ENCODE data around the gene RAB11FIP3. TPM values are rescaled to one million over a fixed set of nuclear protein-coding genes. Genes with fewer than 3 reads are reported as not detected.
"Not testable (repeated sequence)": the region's sequence is repeated elsewhere in the genome, so short reads cannot be mapped to it uniquely, and the experiment has no call there.

Gene RAB11FIP3, protein sequence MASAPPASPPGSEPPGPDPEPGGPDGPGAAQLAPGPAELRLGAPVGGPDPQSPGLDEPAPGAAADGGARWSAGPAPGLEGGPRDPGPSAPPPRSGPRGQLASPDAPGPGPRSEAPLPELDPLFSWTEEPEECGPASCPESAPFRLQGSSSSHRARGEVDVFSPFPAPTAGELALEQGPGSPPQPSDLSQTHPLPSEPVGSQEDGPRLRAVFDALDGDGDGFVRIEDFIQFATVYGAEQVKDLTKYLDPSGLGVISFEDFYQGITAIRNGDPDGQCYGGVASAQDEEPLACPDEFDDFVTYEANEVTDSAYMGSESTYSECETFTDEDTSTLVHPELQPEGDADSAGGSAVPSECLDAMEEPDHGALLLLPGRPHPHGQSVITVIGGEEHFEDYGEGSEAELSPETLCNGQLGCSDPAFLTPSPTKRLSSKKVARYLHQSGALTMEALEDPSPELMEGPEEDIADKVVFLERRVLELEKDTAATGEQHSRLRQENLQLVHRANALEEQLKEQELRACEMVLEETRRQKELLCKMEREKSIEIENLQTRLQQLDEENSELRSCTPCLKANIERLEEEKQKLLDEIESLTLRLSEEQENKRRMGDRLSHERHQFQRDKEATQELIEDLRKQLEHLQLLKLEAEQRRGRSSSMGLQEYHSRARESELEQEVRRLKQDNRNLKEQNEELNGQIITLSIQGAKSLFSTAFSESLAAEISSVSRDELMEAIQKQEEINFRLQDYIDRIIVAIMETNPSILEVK
- total RNA-seq (2014; rRNA removed; shearing (Covaris generic)) = 6.5 and 10.1 TPM in 2 replicates

DNA sequence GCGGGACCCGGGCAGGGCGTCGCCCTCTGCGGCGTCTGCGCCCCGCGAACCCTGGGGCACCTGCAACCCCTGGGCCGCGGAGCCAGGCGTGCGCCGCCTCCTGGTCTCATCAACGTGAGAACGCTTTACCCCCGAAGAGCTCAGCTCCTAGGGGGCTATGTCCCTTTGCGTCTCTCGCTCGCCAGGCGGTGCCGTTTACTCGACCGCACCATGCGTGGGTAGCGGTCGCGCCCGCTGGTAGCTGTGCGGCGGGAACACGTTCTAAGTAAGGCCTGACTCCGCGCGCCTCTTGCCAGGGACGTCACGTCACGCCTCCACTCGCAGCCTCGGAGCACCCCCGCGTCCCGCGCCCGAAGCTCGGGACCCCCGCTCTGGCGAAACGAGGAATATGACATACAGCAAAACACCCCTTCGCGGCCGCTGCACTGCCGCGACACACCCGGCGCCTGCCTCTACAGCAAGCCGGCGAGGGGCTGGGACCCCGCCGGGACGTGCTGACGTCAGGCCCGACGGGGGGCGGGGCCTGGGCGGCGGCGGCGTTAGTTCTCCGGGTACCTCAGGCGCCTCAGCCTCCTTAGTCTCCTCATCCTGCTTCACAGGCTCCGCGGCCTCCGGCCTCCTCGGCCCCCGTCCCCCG lies at the start of gene RAB11FIP3:
Gene RAB11FIP3 (plus strand): TSS at position 568 of the 637 bp plus-strand sequence. CDS start 358 bp downstream, outside the sequence.
- peak; percentile 75 for DNase-seq (ENCODE audit: low read depth)

DNA sequence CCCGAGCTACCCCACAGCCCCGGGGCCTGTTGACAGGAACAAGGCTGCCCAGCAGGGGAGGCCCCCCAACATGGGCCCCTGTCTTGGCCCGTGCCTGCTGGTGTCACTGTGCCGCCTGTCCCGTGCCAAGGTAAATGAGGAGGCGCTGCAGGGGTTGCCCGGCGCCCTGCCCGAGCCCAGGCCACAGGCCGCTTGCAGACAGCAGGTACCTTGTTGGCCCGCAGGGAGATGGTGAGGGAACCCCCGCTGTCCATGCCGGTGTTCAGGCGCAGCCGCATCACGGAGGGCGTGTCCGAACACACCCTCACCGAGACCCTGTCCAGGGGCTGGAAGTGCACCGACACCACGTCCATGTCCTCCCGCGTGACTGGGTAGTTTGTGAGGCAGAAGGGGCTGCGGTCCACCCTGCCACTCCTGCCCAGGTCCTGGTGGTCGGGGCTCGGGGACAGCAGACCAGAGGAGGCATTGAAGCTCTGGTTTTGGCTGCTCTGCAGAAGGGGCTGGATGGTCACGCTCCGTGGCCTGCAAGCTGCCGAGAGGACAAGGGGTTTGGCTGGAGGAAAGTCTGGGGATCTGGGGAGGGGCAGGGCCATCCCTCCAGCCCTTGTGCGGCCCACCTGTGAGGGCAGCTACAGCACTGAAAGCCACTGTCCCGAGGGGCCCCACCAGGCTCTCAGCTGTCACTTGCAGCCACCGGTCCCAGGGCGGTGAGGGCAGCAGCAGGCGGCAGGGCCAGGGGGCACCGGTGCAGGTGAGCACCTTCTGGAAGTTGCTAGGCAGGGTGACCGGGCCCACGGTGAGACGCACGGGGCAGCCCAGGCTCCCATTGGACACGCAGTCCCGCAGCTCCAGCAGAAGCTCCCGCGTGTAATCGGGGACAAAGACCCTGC lies 49.3 kb upstream of the RAB11FIP3 start:
- DNase-seq (ENCODE audit: low read depth) = no peak

DNA sequence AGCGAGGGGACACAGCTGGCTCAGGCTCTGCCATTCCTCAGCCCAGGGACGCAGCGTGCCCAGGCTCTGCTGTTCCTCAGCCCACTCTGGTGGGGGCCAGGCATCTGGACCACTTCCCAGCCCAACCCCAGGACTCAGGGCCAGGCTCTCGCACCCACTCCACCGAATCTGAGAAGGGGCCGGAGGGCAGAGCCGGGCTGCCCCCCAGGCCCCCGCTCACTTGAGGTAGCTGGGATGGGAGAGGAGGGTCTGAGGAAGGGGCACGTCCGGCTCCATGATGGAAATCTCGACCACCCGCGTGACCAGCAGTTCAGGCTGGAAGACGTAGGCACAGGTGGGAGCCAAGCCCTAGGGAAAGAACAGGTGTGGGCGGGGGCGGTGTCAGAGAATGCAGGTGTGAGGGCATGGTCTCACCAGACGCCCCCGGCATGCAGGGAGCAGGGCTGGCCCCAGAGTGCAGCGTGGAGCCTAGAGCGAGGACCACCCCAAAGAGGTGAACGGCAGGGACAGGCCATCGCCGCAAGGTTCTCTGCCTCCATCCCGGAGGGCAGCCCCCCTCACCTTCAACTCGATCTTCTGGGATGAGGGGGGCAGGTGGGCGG lies 48.5 kb upstream of the RAB11FIP3 start:
- DNase-seq (ENCODE audit: low read depth) = no peak

DNA sequence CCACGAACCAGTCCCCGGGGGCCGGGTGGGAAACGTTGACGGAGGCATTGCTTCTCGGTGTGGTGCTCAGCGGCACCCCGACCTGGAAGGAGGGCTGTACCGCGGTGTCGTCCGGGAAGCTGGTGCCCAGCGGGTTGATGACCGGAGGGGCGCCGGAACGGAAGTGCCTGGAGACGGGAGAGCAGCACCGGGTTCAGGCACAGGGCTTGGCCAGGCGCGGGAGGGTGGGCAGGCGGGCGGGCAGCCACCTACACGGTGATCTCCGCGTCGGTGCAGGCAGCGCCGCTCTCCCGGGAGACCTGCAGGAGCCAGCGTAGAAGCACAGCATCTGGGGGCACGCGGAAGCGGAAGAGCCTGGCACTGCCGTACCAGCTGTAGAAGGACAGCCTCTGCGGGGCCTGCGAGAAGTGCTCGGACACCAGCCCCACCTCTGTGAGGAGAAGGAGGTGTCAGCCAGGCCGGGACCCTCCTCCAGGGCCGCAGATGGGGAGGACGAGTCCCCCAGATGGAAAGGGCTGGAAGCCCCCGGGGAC lies 48.0 kb upstream of the RAB11FIP3 start:
- no peak for DNase-seq (ENCODE audit: low read depth)

DNA sequence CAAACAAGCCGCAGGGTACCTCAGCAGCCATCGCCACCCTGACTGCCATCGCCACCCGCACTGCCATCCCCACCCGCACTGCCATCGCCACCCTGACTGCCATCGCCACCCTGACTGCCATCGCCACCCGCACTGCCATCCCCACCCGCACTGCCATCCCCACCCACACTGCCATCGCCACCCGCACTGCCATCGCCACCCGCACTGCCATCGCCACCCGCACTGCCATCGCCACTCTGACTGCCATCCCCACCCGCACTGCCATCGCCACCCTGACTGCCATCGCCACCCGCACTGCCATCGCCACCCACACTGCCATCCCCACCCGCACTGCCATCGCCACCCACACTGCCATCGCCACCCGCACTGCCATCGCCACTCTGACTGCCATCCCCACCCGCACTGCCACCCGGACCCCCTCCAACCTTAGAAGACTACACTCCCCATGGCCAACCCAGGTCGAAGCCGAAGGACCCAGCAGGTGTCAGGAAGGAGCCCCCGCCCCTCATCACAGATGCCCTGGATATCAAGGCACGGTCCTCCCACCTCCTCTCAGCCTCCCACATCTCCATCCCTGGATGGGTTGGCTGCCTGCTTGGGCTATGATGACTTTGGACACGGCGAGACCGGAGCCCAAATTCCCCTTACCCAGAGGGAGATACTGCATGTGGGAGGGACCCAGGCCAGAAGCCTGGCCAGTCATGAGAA lies 47.2 kb upstream of the RAB11FIP3 start:
- not testable (repeated sequence) for DNase-seq (ENCODE audit: low read depth)

DNA sequence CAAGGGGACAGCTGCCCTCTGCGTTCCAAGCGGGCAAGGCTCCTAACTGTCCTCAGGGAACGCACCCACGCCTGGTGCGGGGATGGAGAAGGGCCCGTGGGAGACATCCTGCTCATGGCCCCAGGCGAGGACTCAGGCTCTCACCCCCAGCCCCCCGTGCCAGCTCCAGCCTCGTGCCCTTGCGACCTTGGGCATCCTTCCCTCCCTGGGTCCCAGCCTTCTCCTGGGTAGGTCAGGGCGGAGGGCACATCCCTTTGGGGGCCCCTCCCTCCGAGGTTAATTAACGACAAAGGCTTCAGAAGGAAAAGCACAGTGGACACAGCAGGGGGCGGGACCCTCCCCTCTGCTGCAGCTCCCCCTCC lies 46.6 kb upstream of the RAB11FIP3 start:
- DNase-seq (ENCODE audit: low read depth) = no peak

DNA sequence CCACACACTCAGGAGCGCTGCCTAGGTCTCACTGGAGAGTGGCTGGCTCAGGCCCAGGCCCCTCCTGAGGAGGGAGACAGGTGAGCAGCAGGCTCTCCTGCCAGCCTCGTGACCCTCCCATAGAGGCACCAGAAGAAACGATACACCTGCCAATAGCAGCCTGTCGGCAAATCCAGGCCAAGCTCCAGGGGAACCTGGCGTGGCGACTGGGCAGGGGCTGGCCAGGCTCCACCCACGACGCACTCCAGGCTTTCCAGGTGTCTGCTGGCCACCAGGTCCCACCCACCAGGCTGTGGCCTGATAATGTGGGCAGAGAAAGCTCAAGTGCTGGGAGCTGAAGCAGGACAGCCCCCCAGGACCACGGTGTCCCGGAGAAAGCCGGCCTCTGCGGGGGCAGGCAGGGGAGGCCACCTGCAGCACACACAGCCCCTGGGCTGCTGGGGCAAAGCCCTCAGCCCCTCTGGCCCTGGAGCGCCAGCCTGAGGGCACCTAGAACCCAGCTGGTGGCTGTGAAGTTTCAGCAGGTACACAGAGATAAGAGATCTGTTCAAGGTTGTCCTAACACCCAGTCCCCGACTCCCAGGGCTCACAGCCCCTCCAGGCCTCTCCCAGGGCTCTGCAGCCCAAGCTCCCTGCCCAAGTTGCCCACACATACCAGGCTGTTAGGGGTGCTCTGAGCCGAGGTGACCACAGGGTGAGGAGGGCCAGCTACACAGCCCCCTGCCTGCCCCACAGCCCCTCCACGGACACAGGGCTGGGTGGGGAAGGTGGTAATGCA lies 46.1 kb upstream of the RAB11FIP3 start:
- DNase-seq (ENCODE audit: low read depth) = no peak

DNA sequence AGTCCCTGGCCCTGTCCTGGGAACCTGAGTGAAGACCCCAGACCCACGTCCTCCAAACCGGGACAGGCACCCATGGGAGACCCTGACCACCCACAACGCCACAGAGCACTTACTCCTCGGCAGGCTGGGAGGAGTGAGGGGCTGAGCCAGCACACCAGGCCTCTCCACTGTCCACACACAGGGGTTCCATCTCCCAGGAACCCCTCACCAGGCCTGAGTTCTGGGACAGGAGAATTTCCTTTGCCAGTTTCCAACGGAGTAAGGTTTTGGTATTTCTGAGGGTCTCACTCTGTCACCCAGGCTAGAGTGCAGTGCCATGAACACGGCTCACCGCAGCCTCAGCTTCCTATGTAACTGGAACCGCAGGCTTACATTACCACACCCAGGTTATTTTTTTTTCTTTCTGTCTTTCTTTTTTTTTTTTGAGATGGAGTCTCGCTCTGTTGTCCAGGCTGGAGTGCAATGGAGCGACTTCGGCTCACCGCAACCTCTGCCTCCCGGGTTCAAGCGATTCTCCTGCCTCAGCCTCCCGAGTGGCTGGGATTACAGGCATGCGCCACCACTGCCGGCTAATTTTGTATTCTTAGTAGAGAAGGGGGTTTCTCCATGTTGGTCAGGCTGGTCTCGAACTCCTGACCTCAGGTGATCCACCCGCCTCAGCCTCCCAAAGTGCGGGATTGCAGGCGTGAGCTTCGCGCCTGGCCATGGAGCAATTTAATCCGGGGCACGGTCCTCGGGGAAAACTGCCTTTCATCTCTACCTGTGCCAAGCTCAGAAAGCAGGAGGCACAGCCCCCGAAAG lies 45.3 kb upstream of the RAB11FIP3 start:
- no peak for DNase-seq (ENCODE audit: low read depth)

DNA sequence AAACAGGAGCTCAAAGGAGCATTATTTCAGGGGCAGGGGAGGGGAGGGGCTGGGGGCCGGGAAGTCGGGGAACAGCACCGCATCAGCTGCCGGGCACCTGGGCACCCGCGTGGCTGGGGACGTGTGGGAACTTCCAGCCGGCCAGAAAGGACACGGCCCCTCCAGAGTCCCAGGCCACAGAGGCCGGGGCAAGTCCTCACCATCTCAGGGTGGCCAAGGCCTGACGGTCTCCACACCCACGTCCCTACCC lies 44.8 kb upstream of the RAB11FIP3 start:
- peak; percentile 13 for DNase-seq (ENCODE audit: low read depth)

DNA sequence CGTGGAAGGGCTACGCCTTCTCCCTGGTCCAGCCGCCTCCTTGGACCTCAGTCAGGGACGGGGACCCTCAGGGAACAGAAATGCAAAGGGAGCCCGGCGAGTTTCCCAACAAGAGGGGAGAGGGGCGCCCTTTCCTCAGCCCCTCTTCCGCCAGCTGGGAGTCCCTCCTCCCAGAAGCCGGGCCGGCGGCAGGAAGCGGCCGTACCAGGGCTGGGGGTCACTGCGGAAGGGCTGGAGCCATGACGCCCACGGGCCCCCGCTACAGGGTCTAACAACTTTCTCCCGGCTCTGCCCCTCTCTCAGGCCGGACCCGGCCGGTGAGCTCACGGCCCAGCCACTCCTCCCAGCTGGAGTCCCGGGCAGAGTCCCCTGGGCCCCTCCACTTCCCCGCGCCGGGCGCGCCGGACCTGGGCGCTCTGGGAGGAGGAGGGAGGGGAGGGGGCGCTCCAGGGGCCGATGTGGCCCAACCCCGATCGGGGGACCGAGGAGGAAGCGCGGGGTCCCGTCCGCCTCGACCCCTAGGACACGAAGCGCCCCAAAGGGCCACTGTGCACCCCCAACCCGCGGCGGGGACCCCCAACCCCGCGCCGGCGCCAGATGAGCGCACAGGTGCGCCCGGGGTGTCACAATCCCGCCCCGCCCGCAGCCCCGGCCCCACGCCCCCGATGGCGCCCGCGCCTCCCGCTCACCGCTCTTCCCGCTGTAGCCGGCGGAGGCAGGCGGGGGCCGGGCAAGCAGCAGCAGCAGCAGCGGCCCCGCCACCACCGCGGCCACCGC lies 44.2 kb upstream of the RAB11FIP3 start:
- no peak for DNase-seq (ENCODE audit: low read depth)

DNA sequence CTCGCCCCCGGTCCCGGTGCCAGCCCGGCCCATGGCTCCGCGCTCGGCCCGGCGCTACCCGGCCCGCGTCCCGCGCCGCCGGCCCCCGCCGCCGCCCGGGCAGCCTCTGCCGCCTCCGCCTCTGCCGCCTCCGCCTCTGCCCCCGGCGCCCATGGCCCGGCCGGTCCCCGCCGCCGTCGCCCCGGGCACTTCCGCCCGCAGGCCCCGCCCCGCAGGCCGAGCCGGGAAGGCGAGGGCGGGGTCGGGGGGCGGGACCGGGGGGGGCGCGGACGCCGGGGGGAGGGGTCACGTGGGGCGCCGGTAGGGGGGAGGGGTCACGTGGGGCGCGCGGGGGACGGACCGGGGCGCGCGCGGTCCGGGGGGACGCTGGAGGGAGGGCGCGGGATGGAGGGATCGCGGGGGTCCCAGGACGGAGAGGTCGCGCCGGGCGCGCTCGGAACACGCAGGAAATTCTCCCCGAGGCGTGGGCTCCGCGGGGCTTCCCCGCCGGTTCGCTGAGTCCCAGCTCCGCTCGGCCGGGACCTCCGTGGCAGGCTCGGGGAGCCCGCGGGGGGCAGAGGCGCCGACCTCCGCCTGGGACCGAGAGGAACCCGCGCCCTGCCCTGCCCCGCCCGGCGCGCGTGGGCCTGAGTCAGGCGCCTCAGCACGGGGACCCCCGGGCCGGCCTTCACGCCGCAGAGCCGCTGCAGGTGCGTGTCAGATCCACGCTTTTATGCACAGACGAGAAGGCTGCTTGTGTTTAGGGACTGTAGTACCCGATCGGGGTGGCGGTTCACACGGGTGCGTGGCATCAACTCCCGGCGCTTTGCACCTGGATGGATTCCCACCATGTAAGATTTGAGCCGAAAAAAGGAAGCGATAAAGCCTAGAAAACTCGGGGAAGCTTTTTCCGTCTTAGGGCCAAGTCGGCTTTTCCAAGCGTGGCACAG lies 43.4 kb upstream of the RAB11FIP3 start, which contains the start of gene PGAP6:
Gene PGAP6 (minus strand): TSS at position 190 of the 929 bp plus-strand sequence. CDS start 157 bp downstream, at position 33.
- DNase-seq (ENCODE audit: low read depth) = peak; percentile 49

DNA sequence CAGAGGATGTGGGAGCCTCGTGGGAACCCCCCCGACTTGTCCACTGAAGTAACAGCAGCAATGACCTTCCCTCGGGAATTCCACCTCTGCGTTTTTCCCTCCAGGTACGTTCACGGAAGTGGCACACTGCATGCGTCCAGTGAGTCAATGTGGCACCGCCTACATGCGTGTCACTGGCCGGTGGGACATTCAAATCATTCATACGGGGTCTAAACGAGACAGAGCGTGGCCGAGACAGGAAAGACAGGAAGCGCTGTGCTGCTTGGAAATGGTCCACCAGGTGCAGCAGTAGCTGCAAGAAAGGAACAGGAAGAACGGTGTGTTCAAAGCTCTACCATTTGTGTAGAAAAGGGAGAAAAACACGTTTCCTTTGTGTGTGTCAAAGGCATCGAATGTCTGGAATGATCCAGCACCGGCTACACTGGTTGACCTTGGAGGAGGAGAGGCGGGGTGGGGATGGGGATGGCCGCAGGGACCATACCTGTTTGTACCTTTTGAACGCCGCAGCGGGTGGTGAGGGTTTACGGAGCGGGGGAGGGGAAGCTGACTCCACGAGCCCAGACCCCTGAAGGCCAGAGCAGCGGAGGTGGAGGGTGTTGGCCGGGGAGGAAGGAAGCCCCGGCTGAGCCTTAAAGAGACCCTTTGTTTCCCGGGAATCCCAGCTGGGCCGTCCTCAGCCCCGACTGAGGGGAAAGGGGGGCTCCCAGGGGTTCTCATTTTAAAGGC lies 42.0 kb upstream of the RAB11FIP3 start:
- no peak for DNase-seq (ENCODE audit: low read depth)

DNA sequence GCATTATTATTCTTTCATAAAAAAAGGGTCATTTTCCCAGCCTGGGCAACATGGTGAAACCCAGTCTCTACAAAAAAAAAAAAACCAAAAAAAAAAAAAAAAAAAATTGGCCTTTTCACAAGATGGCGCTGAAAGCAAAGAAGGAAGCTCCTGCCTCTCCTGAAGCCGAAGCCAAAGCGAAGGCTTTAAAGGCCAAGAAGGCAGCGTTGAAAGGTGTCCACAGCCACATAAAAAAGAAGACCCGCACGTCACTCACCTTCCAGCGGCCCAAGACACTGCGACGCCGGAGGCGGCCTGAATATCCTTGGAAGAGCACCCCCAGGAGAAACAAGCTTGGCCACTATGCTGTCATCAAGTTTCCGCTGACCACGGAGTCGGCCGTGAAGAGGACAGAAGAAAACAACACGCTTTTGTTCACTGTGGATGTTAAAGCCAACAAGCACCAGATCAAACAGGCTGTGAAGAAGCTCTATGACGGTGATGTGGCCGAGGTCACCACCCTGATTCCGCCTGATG lies 38.8 kb upstream of the RAB11FIP3 start:
- DNase-seq (ENCODE audit: low read depth) = peak; percentile 59

DNA sequence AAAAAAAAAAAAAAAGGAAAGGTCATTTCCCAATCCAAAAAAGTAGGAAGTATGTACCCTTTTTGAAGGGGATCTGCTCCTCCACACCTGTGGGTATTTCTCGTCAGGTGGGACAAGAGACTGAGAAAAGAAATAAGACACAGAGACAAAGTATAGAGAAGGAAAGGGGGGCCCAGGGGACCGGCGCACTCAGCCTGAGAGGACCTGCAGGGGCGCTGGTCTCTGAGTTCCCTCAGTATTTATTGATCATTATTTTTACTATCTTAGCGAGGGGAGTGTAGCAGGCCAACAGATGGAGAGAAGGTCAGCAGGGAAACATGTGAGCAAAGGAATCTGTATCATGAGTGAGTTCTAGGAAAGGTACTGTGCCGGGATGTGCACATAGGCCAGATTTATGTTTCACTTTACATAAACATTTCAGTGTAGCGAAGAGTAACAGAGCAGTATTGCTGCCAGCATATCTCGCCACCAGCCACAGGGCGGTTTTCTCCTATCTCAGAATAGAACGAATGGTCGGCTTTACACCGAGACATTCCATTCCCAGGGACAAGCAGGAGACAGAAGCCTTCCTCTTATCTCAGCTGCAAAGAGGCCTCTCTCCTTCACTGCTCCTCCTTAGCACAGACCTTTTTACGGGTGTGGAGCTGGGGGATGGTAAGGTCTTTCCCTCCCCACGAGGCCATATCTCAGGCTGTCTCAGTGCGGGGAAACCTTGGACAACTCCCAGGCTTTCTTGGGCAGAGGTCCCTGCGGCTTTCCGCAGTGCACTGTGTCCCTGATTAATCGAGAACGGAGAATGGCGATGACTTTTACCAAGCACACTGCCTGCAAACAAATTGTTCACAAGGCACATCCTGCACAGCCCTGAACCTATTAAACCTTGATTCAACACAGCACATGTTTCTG lies 37.4 kb upstream of the RAB11FIP3 start:
- DNase-seq (ENCODE audit: low read depth) = not testable (repeated sequence)

DNA sequence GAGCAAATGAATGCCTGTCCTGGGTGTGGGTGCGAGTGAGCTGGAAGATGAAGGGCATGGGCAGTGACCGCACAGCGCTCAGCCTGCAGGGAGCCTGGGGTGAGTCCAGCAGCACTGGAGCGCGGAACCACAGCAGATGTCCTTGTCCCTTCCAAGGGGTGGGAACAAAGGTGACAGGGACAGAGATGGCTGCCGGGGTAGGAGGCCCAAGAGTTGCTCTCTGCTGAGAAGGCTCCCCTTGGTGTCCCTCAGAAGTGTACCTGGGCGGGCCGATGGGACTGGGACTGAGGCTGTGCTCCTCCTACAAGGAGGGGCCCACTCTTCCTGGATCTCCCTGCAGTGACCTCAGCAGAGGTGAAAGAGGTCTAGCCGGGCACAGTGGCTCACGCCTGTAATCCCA lies 36.1 kb upstream of the RAB11FIP3 start:
- DNase-seq (ENCODE audit: low read depth) = no peak
